ENCODE results near the gene CST11.
"Not testable (repeated sequence)": the region's sequence is repeated elsewhere in the genome, so short reads cannot be mapped to it uniquely, and the experiment has no call there.

Gene CST11, protein sequence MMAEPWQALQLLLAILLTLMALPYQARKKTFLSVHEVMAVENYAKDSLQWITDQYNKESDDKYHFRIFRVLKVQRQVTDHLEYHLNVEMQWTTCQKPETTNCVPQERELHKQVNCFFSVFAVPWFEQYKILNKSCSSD

GRCh38 chr20:23452776-23453175 lies at the start of gene CST11:
TSS of gene CST11 (minus strand) at chr20:23452876. CDS start at chr20:23452811, 65 bp downstream.
- no peak for DNase-seq

- no peak for DNase-seq
Measured at GRCh38 chr20:23501926-23502325, 49.2 kb upstream of the CST11 start.

GRCh38 chr20:23497536-23497935 lies 44.9 kb upstream of the CST11 start:
- DNase-seq = no peak

- no peak for DNase-seq
Measured at GRCh38 chr20:23493172-23493772, 40.6 kb upstream of the CST11 start.

GRCh38 chr20:23492292-23492691 lies 39.6 kb upstream of the CST11 start:
- DNase-seq = no peak

GRCh38 chr20:23490817-23491216 lies 38.1 kb upstream of the CST11 start, which contains the start of gene CST8:
TSS of gene CST8 (plus strand) at chr20:23491117. CDS start at chr20:23491668, 551 bp downstream.
- no peak for DNase-seq

DNA sequence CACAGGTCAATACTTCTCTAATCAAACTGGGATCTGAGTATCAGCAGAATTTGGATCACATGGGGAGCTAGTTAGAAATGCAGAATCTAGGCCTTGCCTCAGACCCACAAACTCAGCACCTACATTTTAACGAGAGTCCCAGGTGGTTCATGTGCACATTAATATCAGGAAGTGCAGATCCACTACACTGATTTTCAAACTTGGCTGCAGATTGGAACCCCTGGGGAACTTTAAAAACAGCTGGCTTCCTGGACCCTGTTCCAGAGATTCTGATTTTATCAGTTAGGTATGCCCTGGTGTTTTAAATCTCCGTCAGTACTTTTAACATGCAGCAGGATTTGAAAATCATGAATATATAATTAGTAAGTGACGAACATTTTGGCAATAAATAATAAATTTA lies 36.3 kb upstream of the CST11 start:
- no peak for DNase-seq

GRCh38 chr20:23488470-23488869 lies 35.8 kb upstream of the CST11 start:
- DNase-seq = no peak

DNA sequence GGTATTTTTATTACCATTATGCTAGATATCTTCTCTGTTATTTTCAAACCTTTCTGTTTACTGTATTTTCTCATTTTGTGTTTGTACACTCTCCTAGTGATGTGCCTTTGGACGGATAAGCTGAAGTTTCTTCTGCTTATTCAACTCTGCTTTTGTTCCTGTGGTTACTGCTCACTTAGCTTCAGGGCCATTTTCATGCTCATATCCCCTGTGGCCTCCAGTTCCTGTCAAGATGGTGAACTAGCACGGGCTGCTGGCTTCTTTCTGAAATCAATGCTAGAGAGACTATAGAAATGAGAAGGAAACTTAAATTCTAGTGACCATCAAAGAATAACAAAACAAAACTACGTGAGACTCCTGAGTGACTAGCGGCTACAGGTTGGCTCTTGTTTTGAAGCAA lies 31.4 kb upstream of the CST11 start:
- no peak for DNase-seq

DNA sequence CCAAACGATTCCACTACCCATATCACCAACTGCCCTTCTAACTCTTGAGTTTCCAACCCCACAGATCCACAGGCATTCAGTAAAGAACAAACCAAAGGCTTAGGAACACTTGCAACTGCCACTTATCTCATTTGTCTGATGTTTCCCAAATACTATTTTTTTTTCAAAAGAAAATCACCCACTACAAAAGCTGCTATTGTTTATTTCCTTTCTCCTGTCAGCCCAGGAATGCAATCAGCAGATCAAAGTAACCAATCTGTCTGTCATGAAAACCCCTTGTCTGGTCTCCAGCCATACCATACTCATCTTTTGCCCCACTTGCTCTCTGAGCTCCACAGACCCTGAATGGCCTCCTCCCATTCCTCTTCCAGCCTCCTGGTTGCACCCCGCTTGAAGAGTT lies 29.5 kb upstream of the CST11 start:
- DNase-seq = no peak

GRCh38 chr20:23479043-23479442 lies 26.4 kb upstream of the CST11 start:
- DNase-seq = no peak

DNA sequence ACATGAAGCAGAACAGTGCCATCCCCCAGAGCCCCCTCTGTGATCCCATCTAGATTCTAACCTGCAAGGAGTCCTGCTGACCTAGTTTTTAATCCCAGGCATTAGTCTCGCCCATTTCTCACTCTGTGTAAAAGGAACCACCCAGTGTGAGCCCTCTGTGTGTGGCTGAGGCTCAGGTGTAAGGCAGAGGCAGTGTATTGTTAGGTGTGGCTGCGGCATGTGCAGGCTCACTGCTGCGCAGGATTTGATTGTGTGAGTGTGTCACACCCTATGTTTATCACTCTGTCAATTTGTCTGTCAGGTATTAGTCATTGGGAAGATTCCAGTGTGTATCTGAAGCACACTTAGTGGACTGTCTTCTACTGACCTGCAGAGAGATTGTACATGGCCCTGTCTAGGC lies 24.5 kb upstream of the CST11 start:
- DNase-seq = no peak

- DNase-seq = no peak
Measured at GRCh38 chr20:23476015-23476754, 23.5 kb upstream of the CST11 start.

DNA sequence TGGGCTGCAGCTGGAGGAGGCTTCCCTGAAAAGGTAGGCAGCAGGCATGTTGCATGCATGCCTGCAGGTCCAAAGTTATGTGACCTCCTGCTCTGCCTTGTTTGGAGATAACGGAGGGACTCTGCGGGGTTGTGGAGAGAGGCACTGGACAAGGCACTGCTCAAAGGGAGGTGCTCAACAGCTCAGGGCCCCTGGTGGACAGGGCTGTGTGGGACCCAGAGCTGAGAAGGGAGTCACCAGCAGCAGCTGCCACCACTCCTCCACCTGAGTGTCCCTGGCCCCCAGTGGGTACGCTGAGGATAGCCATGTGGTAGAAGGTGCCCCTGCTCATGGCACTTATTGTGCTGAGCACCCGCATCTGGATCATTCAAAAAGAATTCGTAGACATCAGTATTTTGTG lies 22.7 kb upstream of the CST11 start:
- no peak for DNase-seq

DNA sequence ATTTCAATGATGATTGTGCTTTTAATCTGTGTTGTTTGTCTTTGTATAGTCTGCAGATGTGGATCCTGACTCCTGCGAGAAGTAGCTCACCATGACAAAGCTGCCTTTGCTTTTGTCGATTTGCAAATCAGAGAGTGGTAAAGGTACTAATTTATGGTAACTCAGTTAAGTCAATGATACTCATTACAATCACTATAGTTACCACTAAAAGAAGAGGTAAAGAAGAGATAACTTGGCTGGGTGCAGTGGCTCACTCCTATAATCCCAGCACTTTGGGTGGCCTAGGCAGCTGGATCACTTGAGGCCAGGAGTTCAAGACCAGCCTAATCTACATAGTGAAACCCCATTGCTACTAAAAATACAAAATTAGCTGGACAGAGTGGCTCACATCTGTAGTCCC lies 20.6 kb upstream of the CST11 start:
- DNase-seq = not testable (repeated sequence)

- not testable (repeated sequence) for DNase-seq
Measured at GRCh38 chr20:23472306-23472705, 19.6 kb upstream of the CST11 start.

DNA sequence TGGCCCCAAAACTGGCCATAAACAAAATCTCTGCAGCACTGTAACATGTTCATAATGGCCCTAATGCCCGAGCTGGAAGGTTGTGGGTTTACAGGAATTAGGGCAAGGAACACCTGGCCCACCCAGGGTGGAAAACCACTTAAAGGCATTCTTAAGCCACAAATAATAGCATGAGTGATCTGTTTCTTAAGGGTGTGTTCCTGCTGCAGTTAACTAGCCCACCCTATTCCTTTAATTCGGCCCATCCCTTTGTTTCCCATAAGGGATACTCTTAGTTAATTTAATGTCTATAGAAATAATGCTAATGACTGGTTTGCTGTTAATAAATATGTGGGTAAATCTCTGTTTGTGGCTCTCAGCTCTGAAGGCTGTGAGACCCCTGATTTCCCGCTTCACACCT lies 14.3 kb upstream of the CST11 start:
- not testable (repeated sequence) for DNase-seq

- no peak for DNase-seq
Measured at GRCh38 chr20:23461180-23461579, 8.5 kb upstream of the CST11 start.

DNA sequence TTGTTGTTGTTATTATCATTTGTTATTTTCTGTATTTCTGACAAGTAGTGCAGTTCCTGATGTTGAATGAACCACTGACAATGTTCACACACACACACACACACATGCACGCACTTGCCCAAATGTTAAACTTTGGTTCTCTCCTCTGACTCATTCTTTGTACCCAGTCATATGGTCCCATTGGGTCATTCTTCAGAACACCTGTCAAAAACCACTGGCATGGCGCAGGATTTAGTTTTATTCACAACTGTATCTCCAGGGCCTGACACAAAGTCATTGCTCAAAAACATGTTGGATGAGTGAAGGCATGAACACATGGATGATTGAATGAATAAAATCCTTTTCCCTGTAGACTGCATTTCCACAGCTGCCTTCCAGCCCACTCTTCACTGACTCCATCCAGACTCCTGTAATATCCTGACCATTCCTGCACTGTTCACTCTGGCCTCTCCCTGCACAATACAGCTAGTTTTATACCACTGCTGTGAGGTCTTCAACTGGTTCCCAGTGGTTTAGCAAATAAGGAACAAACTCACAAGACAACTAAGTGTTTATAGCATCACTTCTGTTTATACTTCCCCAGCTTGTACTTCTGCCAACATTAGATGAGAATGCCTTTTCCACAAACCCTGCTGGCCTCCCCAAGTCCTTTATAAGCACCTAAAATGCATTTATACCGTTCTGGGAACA lies 6.9 kb upstream of the CST11 start:
- no peak for DNase-seq

- no peak for DNase-seq
Measured at GRCh38 chr20:23456873-23457272, 4.2 kb upstream of the CST11 start.

- no peak for DNase-seq
Measured at GRCh38 chr20:23456409-23456808, 3.7 kb upstream of the CST11 start.

GRCh38 chr20:23455639-23456038 lies 3.0 kb upstream of the CST11 start:
- no peak for DNase-seq

GRCh38 chr20:23454816-23455215 lies 2.1 kb upstream of the CST11 start:
- DNase-seq = no peak
